ENCODE data around the gene TREX2. TPM values are rescaled to one million over a fixed set of nuclear protein-coding genes. Genes with fewer than 3 reads are reported as not detected.

TREX2 gene
- total RNA-seq, 1 donor from 2014 or later: 0.29 TPM

GRCh38 chrX:153401133-153401764 lies 44.6 kb downstream of the TREX2 start, which contains the start of gene PNMA6E:
Gene PNMA6E, minus strand, starts transcription at chrX:153401350. Its CDS starts 2,501 bp downstream, at chrX:153398849.
- DNase-seq: no peak
- H3K4me3 Mint-ChIP-seq (ENCODE audit: unreplicated experiment): no peak within 1 kb of the TSS
- H3K4me1 Mint-ChIP-seq (ENCODE audit: low read depth, unreplicated experiment): no peaks in the 10 kb centered on the region
- H3K27ac Mint-ChIP-seq (ENCODE audit: unreplicated experiment): no peak within 1 kb of the TSS
- H3K27me3 Mint-ChIP-seq (ENCODE audit: unreplicated experiment): no peaks in the 10 kb centered on the region
- H3K9me3 Mint-ChIP-seq (ENCODE audit: unreplicated experiment): no peaks in the 10 kb centered on the region
- TF ChIP-seq CTCF (IDR thresholded peaks at IDR 0.05; ENCODE audit: partially characterized antibody, unreplicated experiment): no peak
- H3K36me3 Mint-ChIP-seq (ENCODE audit: unreplicated experiment): no peaks in the 10 kb centered on the region

- Mint-ChIP-seq H3K36me3 (ENCODE audit: unreplicated experiment) (no peaks in the 10 kb centered on the region), H3K4me3 (ENCODE audit: unreplicated experiment) (no peak overlapping the region), H3K27ac (ENCODE audit: unreplicated experiment) (no peak overlapping the region), H3K27me3 (ENCODE audit: unreplicated experiment) (no peaks in the 10 kb centered on the region), H3K4me1 (ENCODE audit: low read depth, unreplicated experiment) (no peaks in the 10 kb centered on the region), H3K9me3 (ENCODE audit: unreplicated experiment) (no peaks in the 10 kb centered on the region)
- TF ChIP-seq CTCF (IDR thresholded peaks at IDR 0.05; ENCODE audit: partially characterized antibody, unreplicated experiment): peak; percentile 71
- peak; percentile 54 for DNase-seq
These were observed 45.4 kb downstream of the TREX2 start for GRCh38 chrX:153400146-153401132.

- H3K4me3 Mint-ChIP-seq (ENCODE audit: unreplicated experiment): no peak overlapping the region
- H3K36me3 Mint-ChIP-seq (ENCODE audit: unreplicated experiment): no peaks in the 10 kb centered on the region
- no peak overlapping the region for H3K27ac Mint-ChIP-seq (ENCODE audit: unreplicated experiment)
- no peak for TF ChIP-seq CTCF (IDR thresholded peaks at IDR 0.05; ENCODE audit: partially characterized antibody, unreplicated experiment)
- no peaks in the 10 kb centered on the region for H3K27me3 Mint-ChIP-seq (ENCODE audit: unreplicated experiment)
- H3K4me1 Mint-ChIP-seq (ENCODE audit: low read depth, unreplicated experiment): no peaks in the 10 kb centered on the region
- H3K9me3 Mint-ChIP-seq (ENCODE audit: unreplicated experiment): no peaks in the 10 kb centered on the region
- DNase-seq: no peak
These were observed 47.4 kb downstream of the TREX2 start for GRCh38 chrX:153398275-153398960.

GRCh38 chrX:153397256-153397960 lies 48.4 kb downstream of the TREX2 start:
- Mint-ChIP-seq H3K27ac (ENCODE audit: unreplicated experiment) (no peak overlapping the region), H3K27me3 (ENCODE audit: unreplicated experiment) (no peaks in the 10 kb centered on the region), H3K36me3 (ENCODE audit: unreplicated experiment) (no peaks in the 10 kb centered on the region), H3K4me3 (ENCODE audit: unreplicated experiment) (no peak overlapping the region), H3K4me1 (ENCODE audit: low read depth, unreplicated experiment) (no peaks in the 10 kb centered on the region), H3K9me3 (ENCODE audit: unreplicated experiment) (no peaks in the 10 kb centered on the region)
- no peak for TF ChIP-seq CTCF (IDR thresholded peaks at IDR 0.05; ENCODE audit: partially characterized antibody, unreplicated experiment)
- DNase-seq: no peak
